ENCODE measurements around the gene STIM1.

The STIM1 gene

DNA sequence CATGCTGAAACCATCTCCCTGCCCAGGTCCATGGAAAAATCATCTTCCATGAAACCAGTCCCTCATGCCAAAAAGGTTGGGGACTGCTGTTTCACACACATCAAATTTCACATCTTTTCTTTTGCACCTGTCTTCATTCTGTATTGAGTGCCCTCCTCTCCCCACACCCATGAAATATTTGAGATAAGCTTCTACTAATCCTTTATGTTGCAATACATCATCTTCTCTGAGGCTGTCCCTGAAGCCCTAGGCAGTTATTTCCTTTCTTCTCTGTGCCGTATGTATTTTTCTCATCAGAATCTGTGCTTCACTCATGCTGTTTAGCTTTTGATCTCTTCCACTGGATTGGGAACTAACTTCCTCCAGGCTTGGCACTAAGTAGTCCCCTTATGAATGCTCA is 199.2 kb downstream of the STIM1 start:
- TF ChIP-seq GATA3 (IDR thresholded peaks at IDR 0.05; ENCODE audit: low read depth, low read length): no peak
- no peak for TF ChIP-seq GATA2 (IDR thresholded peaks at IDR 0.05; ENCODE audit: low read depth, low read length)

DNA sequence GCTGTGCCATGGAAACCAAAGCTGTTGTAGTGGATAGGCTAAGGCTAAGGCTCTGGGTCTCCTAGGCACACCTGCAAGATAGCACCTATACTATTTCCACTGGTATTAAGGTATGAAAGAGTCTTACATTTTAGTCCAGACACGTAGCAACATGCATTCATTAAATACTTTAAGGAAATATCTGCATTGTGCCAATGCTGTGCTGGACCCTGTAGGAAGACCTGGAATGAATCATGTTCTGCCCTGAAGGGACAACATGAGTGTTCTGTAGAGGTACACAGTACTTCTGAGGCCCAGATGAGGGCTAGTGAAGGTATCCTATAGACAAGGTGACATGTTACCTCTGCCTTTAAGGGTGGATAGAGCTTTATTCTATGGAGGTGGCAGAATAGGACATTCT is 204.0 kb downstream of the STIM1 start:
- TF ChIP-seq GATA3 (IDR thresholded peaks at IDR 0.05; ENCODE audit: low read depth, low read length): no peak
- no peak for TF ChIP-seq GATA2 (IDR thresholded peaks at IDR 0.05; ENCODE audit: low read depth, low read length)

DNA sequence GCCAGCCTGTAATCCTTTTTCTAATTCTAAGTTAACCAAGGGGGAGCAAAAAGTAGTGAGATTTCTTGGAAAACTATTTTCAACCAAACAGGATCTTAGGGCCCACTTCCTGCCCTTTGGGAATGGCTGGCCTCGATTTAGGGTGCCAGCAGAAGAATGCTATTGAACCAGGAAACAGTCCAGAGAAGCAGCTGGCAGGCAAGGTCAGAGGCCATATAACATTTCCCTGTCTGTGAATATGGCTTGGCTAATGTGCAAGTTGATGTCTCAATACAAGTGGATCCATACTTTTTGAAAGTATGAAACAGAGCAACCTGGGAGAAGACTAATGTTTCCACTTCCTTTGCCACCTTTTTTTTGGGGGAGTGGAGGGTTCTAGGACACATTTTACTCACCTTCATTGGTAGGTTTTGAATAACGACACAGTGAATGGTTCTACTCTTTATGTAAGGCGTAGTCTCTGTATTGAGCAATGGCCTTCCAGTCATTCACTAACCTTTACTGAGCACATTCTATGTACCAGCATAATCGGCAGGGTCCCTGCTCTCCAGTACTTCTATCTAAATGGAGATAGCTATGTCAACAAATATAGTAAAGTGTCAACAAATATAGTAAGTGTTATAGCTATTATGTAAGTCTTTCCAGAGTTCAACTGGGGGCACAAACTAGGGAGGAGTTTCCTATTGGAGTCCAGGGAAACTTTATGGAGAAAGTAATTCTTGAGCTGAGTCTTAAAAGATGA is 204.9 kb downstream of the STIM1 start:
- no peak for TF ChIP-seq GATA3 (IDR thresholded peaks at IDR 0.05; ENCODE audit: low read depth, low read length)

DNA sequence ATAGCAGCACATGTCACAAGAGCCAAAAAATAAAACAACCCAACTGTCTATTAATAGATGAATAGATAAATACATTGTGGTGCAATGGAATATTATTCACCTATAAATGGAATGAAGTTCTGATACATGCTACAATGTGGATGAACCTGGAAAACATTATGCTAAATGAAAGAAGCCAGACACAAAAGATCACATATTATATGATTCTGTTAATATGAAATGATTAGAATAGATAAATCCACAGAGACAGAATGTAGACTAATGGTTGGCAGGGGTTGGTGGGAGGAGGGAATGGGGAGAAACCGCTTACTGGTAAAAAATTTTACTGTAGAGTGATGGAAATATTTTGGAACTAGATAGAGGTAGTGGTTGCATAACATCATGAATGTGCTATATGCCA is 206.2 kb downstream of the STIM1 start:
- TF ChIP-seq GATA3 (IDR thresholded peaks at IDR 0.05; ENCODE audit: low read depth, low read length) (no peak), GATA2 (IDR thresholded peaks at IDR 0.05; ENCODE audit: low read depth, low read length) (no peak)

DNA sequence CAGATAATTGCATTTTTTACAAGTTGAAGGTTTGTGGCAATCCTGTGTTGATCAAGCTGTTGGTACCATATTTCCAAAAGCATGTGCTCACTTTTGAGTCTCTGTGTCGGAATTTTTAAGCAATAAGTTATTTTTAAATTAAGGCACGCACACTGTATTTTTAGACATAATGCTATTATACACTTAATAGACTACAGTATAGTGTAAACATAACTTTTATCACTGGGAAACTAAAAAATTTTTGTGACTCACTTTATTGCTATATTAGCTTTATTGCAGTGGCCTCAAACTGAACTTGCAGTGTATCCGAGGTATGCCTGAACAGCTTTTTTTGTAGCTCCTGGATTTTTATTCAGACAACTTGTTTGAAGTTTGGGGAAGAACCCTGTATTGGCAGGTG is 207.9 kb downstream of the STIM1 start:
- TF ChIP-seq GATA3 (IDR thresholded peaks at IDR 0.05; ENCODE audit: low read depth, low read length): no peak
- TF ChIP-seq GATA2 (IDR thresholded peaks at IDR 0.05; ENCODE audit: low read depth, low read length): no peak

DNA sequence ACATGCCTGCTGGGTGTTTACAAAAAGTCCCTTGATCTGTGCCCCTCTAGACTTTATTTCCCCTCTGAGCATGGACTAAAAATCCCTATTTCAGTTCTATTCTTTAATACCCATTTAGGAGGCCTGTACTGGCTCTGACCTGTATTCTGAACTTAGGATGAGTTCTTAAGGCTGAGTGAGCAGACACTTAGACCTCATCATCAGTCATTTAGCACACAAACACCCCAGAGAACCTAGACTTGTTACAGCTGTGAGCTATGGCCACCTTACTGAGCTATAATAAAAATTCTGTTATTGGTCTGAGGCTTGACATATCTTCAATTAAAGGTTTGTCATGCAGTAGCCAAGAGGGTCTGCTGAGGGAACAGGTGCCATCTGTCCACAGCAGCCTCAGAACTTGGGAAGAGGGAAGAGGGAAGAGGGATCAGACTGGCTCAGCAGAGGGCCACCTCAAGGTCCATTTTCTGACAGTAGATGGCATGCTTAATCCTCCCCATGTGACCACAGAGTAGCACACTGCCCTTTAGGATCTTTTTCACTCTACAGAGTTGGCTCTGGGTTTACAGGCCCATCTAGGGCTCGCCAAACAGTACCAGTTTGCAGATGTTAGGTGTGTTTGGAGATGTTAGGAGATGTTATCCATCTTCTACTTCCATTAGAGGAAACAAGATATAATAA is 209.0 kb downstream of the STIM1 start:
- no peak for TF ChIP-seq GATA3 (IDR thresholded peaks at IDR 0.05; ENCODE audit: low read depth, low read length)

DNA sequence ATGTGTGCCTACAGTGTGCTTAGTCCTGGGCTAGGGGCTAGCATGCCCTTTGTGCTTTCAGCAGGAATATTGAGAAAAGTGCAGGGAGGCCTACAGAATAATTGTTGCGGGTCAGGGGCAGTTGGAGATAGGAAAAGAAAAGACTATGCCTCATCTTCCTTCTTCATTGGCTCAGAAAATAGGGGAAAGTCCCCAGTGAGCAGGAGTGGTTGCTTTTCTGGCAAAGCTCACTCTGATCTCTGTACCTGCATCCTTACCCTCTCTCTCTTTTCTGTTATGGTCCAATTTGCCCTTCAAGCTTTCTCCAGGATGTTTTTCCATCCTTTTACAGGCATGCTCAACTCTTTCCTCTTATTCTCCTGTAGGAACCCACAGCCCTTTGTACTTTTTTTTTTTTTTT is 209.6 kb downstream of the STIM1 start:
- TF ChIP-seq GATA2 (IDR thresholded peaks at IDR 0.05; ENCODE audit: low read depth, low read length): no peak
- no peak for TF ChIP-seq GATA3 (IDR thresholded peaks at IDR 0.05; ENCODE audit: low read depth, low read length)

DNA sequence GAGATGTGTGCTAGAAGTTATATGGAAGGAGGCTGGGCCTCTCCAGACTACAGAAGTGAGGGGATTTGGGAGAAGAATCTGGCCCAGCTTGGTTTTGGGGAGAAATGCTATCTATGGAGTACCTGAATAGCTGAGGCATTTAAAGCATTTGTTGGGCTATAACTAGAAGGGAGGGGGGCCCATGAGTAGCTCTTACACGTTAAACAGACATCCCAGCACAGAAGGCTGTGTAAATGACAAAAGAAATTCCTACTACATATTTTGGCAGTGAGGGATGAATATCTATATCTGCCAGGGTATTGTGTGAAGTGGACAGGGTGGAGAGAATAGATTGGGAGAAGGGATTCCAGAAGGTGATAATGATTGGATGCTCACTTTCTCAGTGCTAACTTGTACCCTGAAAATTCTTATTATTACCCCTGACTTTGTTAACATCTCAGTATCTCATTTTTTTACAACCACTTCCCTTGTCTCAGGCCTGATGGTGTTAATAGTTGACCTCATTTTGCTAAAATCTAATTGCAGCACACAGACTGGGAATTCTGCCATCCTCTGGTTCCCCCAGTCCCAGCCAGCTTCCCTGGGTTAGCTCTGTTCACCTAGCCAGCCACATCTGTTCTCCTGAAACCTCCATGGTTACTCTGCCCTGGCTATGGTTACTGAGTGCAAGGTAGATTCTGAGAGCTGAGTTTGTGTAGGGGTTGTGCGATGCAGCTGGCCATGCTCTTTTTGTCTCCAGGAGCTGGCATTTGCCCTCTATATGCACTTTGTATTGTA is 210.3 kb downstream of the STIM1 start:
- TF ChIP-seq GATA2 (IDR thresholded peaks at IDR 0.05; ENCODE audit: low read depth, low read length) (no peak), GATA3 (IDR thresholded peaks at IDR 0.05; ENCODE audit: low read depth, low read length) (no peak)

DNA sequence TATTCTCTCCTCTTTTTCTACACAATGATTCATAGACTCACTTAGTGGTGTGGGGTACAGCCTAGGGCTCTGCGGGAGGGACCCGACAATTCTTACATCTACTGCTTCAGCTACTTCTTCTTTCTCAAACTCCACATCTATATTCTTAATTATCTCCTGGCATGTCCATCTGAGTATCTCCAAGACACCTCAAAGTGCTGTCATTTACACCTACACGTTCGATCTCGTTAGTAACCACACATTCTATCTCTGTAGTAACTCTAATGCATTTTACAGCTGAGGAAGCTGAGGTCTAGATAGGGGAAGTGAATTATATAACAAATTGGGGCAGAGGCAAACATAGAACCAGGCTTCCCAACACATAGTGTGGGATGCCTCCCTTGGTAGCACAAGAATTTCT is 211.4 kb downstream of the STIM1 start:
- no peak for TF ChIP-seq GATA2 (IDR thresholded peaks at IDR 0.05; ENCODE audit: low read depth, low read length)
- TF ChIP-seq GATA3 (IDR thresholded peaks at IDR 0.05; ENCODE audit: low read depth, low read length): no peak

DNA sequence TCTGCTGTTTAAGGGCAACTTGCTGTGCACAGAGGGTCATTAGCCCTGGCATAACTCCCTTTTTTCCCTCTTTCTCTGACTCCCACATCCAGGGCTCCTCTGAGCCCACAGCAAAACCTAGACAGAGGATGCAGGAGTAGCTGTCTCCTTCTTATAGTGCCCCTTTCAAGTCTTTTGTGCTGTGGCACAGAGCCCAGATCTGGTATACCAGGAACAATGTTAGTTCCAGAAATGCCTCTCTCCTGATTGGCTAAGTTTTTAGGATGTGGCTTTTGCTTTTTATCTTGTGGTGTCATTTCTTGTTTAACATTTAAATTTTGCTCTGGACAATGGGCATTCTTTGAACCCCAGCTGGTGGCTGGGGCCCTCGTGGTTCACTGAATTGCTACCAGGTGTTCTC is 213.5 kb downstream of the STIM1 start:
- no peak for TF ChIP-seq GATA3 (IDR thresholded peaks at IDR 0.05; ENCODE audit: low read depth, low read length)
- no peak for TF ChIP-seq GATA2 (IDR thresholded peaks at IDR 0.05; ENCODE audit: low read depth, low read length)

DNA sequence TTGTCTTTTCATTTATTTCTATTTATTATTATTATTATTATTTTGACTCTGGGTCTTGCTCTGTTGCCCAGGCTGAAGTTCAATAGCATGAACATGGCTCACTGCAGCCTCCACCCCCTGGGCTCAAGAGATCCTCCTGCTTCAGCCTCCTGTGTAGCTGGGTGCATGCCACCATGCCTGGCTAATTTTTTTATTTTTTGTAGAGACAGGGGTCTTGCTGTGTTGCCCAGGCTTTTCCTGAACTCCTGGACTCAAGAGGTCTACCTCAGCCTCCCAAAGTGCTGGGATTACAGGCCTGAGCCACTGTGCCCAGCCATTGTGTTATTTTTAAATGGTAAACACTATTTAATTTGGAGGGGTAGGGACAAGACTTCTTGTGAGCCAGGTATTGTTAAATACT is 215.9 kb downstream of the STIM1 start:
- TF ChIP-seq GATA3 (IDR thresholded peaks at IDR 0.05; ENCODE audit: low read depth, low read length): no peak

DNA sequence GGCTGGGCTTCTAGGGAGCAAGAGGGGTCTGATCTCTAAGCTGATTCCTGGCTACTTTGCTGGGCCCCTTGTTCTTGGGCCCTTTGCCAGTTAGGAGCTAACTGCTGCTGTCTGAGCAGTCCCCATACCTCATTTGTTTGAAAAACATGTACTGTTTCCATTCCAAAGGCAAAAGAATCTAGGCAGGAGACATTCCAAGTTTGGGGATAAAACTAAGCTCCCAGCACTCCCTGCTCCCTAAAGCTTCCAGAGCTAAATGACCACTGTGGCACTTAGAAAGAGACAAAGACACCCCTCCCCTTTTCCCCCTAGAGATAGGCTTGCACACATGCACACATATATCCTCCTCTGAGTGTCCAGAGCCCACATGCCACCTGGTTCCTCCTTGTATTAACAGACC is 216.4 kb downstream of the STIM1 start:
- TF ChIP-seq GATA3 (IDR thresholded peaks at IDR 0.05; ENCODE audit: low read depth, low read length) (no peak), GATA2 (IDR thresholded peaks at IDR 0.05; ENCODE audit: low read depth, low read length) (no peak)

DNA sequence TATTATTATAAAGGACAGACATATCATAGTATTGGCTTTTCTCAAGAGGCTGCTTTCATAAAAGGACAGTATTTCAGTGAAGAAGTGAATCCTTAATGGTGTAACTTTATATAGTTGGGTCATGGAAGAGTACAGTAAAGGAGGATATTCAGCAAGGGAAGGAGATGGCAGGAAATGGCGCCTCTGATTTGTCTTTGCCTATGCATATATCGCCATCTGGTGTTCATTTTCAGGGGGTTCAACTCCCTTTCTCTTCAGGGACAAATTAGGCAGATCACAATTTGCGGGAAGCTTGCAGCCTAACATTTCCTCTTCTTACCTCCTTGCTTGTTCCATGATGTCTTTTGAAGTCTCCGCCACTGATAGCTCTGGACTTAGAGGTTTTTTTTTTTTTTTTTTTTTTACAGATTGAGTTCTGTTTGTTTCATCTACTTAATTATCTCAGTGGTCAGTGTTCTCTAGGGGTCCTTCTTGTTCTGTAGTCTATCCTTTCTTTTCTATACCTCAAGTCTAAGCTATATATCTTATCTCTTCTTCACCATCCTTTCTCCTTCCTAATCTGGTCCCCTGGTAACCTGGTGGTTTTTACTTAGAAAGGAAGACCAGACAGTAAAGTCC is 217.3 kb downstream of the STIM1 start:
- TF ChIP-seq GATA3 (IDR thresholded peaks at IDR 0.05; ENCODE audit: low read depth, low read length): no peak
- no peak for TF ChIP-seq GATA2 (IDR thresholded peaks at IDR 0.05; ENCODE audit: low read depth, low read length)

DNA sequence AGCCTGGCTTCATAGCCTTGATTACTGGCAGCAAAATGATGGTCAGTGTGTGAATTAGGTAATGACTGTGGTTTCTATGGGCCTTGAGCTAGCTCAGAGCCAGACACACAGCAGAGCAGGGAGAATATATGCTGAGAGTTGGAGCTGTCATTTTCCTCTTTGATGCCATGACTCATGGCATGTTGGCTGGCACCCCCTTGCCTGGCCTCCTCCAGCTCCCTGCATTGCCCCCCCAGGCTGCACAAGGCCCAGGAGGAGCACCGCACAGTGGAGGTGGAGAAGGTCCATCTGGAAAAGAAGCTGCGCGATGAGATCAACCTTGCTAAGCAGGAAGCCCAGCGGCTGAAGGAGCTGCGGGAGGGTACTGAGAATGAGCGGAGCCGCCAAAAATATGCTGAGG is 218.8 kb downstream of the STIM1 start:
- TF ChIP-seq GATA3 (IDR thresholded peaks at IDR 0.05; ENCODE audit: low read depth, low read length): no peak
- TF ChIP-seq GATA2 (IDR thresholded peaks at IDR 0.05; ENCODE audit: low read depth, low read length): no peak
